H9 (cell line): Measurements from ENCODE around the gene GPR137. TPM values are rescaled to one million over a fixed set of nuclear protein-coding genes. Genes with fewer than 3 reads are reported as not detected.

Experiments
- DNase-seq: peaks from one replicate; pipeline ENCODE4 v3.0.0-alpha.2; 2017
- H2AFZ ChIP-seq: one replicate; pipeline ENCODE4 v1.6.1; 2013; ENCODE audit warnings: mild to moderate bottlenecking, low read length, control low read depth, moderate library complexity
- H2AK5ac ChIP-seq: 2 replicates; pipeline ENCODE4 v1.6.1; 2013; ENCODE audit warnings: low read length, control low read depth, mixed read lengths; ENCODE audit not compliant: insufficient read length
- H2BK120ac ChIP-seq: one replicate; pipeline ENCODE4 v1.6.1; 2013; ENCODE audit warnings: low read depth, mild to moderate bottlenecking, low read length, control low read depth, inconsistent platforms; ENCODE audit not compliant: poor library complexity, severe bottlenecking
- H2BK12ac ChIP-seq: 2 replicates; pipeline ENCODE4 v1.6.1; 2013; ENCODE audit warnings: low read length, control low read depth, mixed read lengths, low read depth; ENCODE audit not compliant: insufficient read length
- H2BK15ac ChIP-seq: 2 replicates; pipeline ENCODE4 v1.6.1; 2013; ENCODE audit warnings: low read depth, low read length, control low read depth
- H2BK20ac ChIP-seq: one replicate; pipeline ENCODE4 v1.6.1; 2013; ENCODE audit warnings: low read depth, mild to moderate bottlenecking, low read length, control low read depth, inconsistent platforms; ENCODE audit not compliant: poor library complexity, severe bottlenecking
- H2BK5ac ChIP-seq: 2 replicates; pipeline ENCODE4 v1.6.1; 2013; ENCODE audit warnings: low read length, control low read depth, mixed read lengths; ENCODE audit not compliant: insufficient read length
- H3K14ac ChIP-seq: 2 replicates; pipeline ENCODE4 v1.6.1; 2013; ENCODE audit warnings: low read length, control low read depth; ENCODE audit not compliant: insufficient read depth
- H3K18ac ChIP-seq: 2 replicates; pipeline ENCODE4 v1.6.1; 2013; ENCODE audit warnings: low read depth, mild to moderate bottlenecking, mixed read lengths, low read length, control low read depth; ENCODE audit not compliant: insufficient read length
- H3K23ac ChIP-seq: 2 replicates; pipeline ENCODE4 v1.6.1; 2013; ENCODE audit warnings: low read length, control low read depth, mixed read lengths, low read depth; ENCODE audit not compliant: insufficient read length
- H3K23me2 ChIP-seq: 2 replicates; pipeline ENCODE4 v1.6.1; 2013; ENCODE audit warnings: low read depth, mild to moderate bottlenecking, mixed read lengths, low read length, control low read depth; ENCODE audit not compliant: insufficient read length, poor library complexity, severe bottlenecking
- H3K27ac ChIP-seq: 2 replicates; pipeline ENCODE4 v1.5.1; 2013; ENCODE audit warnings: low read length, control low read depth, mixed read lengths, low read depth; ENCODE audit not compliant: insufficient read length
- H3K27me3 ChIP-seq: 2 replicates; pipeline ENCODE4 v1.6.1; 2013; ENCODE audit warnings: low read length, control low read depth, inconsistent platforms; ENCODE audit not compliant: insufficient read depth
- H3K4ac ChIP-seq: 2 replicates; pipeline ENCODE4 v1.6.1; 2013; ENCODE audit warnings: low read depth, mild to moderate bottlenecking, control low read depth, inconsistent platforms, low read length, moderate library complexity
- H3K4me1 ChIP-seq: 2 replicates; pipeline ENCODE4 v1.6.1; 2013; ENCODE audit warnings: low read length, control low read depth, inconsistent platforms; ENCODE audit not compliant: insufficient read depth
- H3K4me2 ChIP-seq: 2 replicates; pipeline ENCODE4 v1.6.1; 2013; ENCODE audit warnings: low read length, control low read depth, mixed read lengths; ENCODE audit not compliant: insufficient read length, insufficient read depth
- H3K56ac ChIP-seq: 2 replicates; pipeline ENCODE4 v1.6.1; 2013; ENCODE audit warnings: low read depth, mild to moderate bottlenecking, mixed read lengths, low read length, control low read depth; ENCODE audit not compliant: insufficient read length
- H3K79me1 ChIP-seq: 2 replicates; pipeline ENCODE4 v1.6.1; 2013; ENCODE audit warnings: low read depth, mild to moderate bottlenecking, moderate library complexity, low read length, control low read depth, inconsistent platforms; ENCODE audit not compliant: insufficient read depth, poor library complexity, severe bottlenecking
- H3K79me2 ChIP-seq: 2 replicates; pipeline ENCODE4 v1.6.1; 2013; ENCODE audit warnings: low read length, control low read depth, inconsistent platforms; ENCODE audit not compliant: insufficient read depth
- H3K9ac ChIP-seq: 2 replicates; pipeline ENCODE4 v1.6.1; 2013; ENCODE audit warnings: low read length, control low read depth, mixed read lengths; ENCODE audit not compliant: insufficient read length; ENCODE audit errors: extremely low read depth
- H3K9me3 ChIP-seq: one replicate; pipeline ENCODE4 v1.6.1; 2013; ENCODE audit warnings: low read depth, low read length, inconsistent platforms; ENCODE audit not compliant: control insufficient read depth
- H3T11ph ChIP-seq: one replicate; pipeline ENCODE4 v1.6.1; 2013; ENCODE audit warnings: mild to moderate bottlenecking, low read length, control low read depth, inconsistent platforms
- H4K20me1 ChIP-seq: one replicate; pipeline ENCODE4 v1.6.1; 2013; ENCODE audit not compliant: control insufficient read depth, insufficient read length, insufficient read depth
- H4K5ac ChIP-seq: 2 replicates; pipeline ENCODE4 v1.6.1; 2013; ENCODE audit warnings: low read depth, mild to moderate bottlenecking, mixed read lengths, low read length, control low read depth; ENCODE audit not compliant: insufficient read length
- H4K8ac ChIP-seq: replicated peaks from 2 replicates; pipeline ENCODE4 v1.6.1; 2013; ENCODE audit warnings: low read length, control low read depth, mixed read lengths, low read depth; ENCODE audit not compliant: insufficient read length
- H4K91ac ChIP-seq: 2 replicates; pipeline ENCODE4 v1.6.1; 2013; ENCODE audit warnings: low read depth, mild to moderate bottlenecking, moderate library complexity, mixed read lengths, low read length, control low read depth; ENCODE audit not compliant: insufficient read length
- H3K27ac Mint-ChIP-seq, 3 experiments: 2 replicates in 2 of 3; 3 replicates in 1 of 3; pipeline ENCODE4 v1.8.0; 2020 to 2021; ENCODE audit warnings: mixed read lengths in 3 of 3, mild to moderate bottlenecking in 1 of 3, moderate library complexity in 1 of 3
- H3K27me3 Mint-ChIP-seq: 2 replicates; pipeline ENCODE4 v1.8.0; 2021; ENCODE audit warnings: low read depth, mild to moderate bottlenecking, moderate library complexity, mixed read lengths
- H3K36me3 Mint-ChIP-seq, 3 experiments: 2 replicates in 2 of 3; 3 replicates in 1 of 3; pipeline ENCODE4 v1.8.0; 2020 to 2021; ENCODE audit warnings: low read depth in 3 of 3, mixed read lengths in 3 of 3; ENCODE audit not compliant: insufficient read depth in 1 of 3
- H3K4me1 Mint-ChIP-seq, 2 experiments: 2 replicates each; pipeline ENCODE4 v1.8.0; 2020; ENCODE audit warnings: mixed read lengths in 2 of 2
- H3K4me3 Mint-ChIP-seq, 2 experiments: 2 replicates in 1 of 2; 3 replicates in 1 of 2; pipeline ENCODE4 v1.8.0; 2020 to 2021; ENCODE audit warnings: mild to moderate bottlenecking in 2 of 2, mixed read lengths in 2 of 2, moderate library complexity in 1 of 2
- H3K9me3 Mint-ChIP-seq, 2 experiments: 2 replicates in 1 of 2; 3 replicates in 1 of 2; pipeline ENCODE4 v1.8.0; 2020; ENCODE audit warnings: mild to moderate bottlenecking in 2 of 2, mixed read lengths in 2 of 2, moderate library complexity in 1 of 2
- WGBS: extraction: QIAGEN DNeasy Blood & Tissue Kit; methylation state at CpG from one replicate; pipeline ENCODE4 v1.1.7; 2013; ENCODE audit warnings: missing lambda C conversion rate, low lambda C conversion rate, mixed read lengths; ENCODE audit not compliant: insufficient read length; ENCODE audit errors: extremely low coverage; 5-methylcytosine and 5-hydroxymethylcytosine counted together
- total RNA-seq: library from RNA; stranded (reverse); gene quantifications from 2 replicates; pipeline ENCODE4 v1.2.1, GENCODE V29; 2021
- TF ChIP-seq, protein P1 (sequence below): fragments of 200-600 bp; sonication (generic); conservative IDR thresholded peaks from 3 replicates; pipeline ENCODE4 v1.8.0; 2021; ENCODE audit warnings: antibody characterized with exemption, mild to moderate bottlenecking

GPR137 gene
- total RNA-seq, 1 experiment from 2014 or later = 39.6 TPM

GRCh38 chr11:64338716-64339115 lies 53.1 kb downstream of the GPR137 start:
- H3K27me3 ChIP-seq = no peaks in the 10 kb centered on the region
- H4K8ac ChIP-seq = no peak overlapping the region
- H4K5ac ChIP-seq = no peak overlapping the region
- H3K27me3 Mint-ChIP-seq = peaks cover 17% of the 10 kb centered on the region
- no peaks in the 10 kb centered on the region for H3K9me3 ChIP-seq
- H2BK20ac ChIP-seq = no peak overlapping the region
- H3K23me2 ChIP-seq = peaks cover 17% of the 10 kb centered on the region
- H3K27ac ChIP-seq = no peak overlapping the region
- no peak overlapping the region for H3K18ac ChIP-seq
- WGBS = no CpG with 5 or more reads among the region's 8 CpGs
- H3K4me1 Mint-ChIP-seq = peaks cover 7 to 35% of the 10 kb centered on the region in 2 experiments
- no peaks in the 10 kb centered on the region for H3K79me1 ChIP-seq
- 0 out of 5 replicates have a peak overlapping the region, but pooled peaks of 1 of the 2 experiments have one; percentile 17 for H3K4me3 Mint-ChIP-seq
- no peak overlapping the region for H3K9ac ChIP-seq
- H4K91ac ChIP-seq = no peak overlapping the region
- peaks cover 3% of the 10 kb centered on the region for H4K20me1 ChIP-seq
- no peak overlapping the region for H2AK5ac ChIP-seq
- no peak overlapping the region for H3K4me2 ChIP-seq
- no peak for DNase-seq
- H3K79me2 ChIP-seq = no peaks in the 10 kb centered on the region
- no peak overlapping the region for H2BK12ac ChIP-seq
- H3K9me3 Mint-ChIP-seq = no peaks in the 10 kb centered on the region
- no peak overlapping the region for H3K4ac ChIP-seq
- H3K27ac Mint-ChIP-seq = no peak overlapping the region
- no peak overlapping the region for H2BK15ac ChIP-seq
- TF ChIP-seq, protein P1, sequence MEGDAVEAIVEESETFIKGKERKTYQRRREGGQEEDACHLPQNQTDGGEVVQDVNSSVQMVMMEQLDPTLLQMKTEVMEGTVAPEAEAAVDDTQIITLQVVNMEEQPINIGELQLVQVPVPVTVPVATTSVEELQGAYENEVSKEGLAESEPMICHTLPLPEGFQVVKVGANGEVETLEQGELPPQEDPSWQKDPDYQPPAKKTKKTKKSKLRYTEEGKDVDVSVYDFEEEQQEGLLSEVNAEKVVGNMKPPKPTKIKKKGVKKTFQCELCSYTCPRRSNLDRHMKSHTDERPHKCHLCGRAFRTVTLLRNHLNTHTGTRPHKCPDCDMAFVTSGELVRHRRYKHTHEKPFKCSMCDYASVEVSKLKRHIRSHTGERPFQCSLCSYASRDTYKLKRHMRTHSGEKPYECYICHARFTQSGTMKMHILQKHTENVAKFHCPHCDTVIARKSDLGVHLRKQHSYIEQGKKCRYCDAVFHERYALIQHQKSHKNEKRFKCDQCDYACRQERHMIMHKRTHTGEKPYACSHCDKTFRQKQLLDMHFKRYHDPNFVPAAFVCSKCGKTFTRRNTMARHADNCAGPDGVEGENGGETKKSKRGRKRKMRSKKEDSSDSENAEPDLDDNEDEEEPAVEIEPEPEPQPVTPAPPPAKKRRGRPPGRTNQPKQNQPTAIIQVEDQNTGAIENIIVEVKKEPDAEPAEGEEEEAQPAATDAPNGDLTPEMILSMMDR = no peak
- no peak overlapping the region for H3K56ac ChIP-seq
- H2BK5ac ChIP-seq = no peak overlapping the region
- no peak overlapping the region for H2AFZ ChIP-seq
- H3K23ac ChIP-seq = no peak overlapping the region
- no peak overlapping the region for H3K14ac ChIP-seq
- no peak overlapping the region for H2BK120ac ChIP-seq
- H3T11ph ChIP-seq = no peak overlapping the region
- H3K4me1 ChIP-seq = no peaks in the 10 kb centered on the region; the same call in 1 of the 2 replicates
- no peaks in the 10 kb centered on the region for H3K36me3 Mint-ChIP-seq

Other genes starting within 250 kb of the GPR137 start
- 0.24 and 0.31 TPM in 2 replicates for gene FLRT1, start 249.9 kb upstream of the GPR137 start, total RNA-seq
- 18.3 and 21.2 TPM in 2 replicates for gene MACROD1, start 119.7 kb upstream of the GPR137 start, total RNA-seq
- gene STIP1, start 99.7 kb upstream of the GPR137 start, total RNA-seq = 331 and 338 TPM in 2 replicates
- gene FERMT3, start 79.1 kb upstream of the GPR137 start, total RNA-seq = 6.6 and 10.6 TPM in 2 replicates
- gene TRPT1, start 59.7 kb upstream of the GPR137 start, total RNA-seq = 31.5 and 33.6 TPM in 2 replicates
- 39.6 and 45.8 TPM in 2 replicates for gene NUDT22, start 59.6 kb upstream of the GPR137 start, total RNA-seq
- gene DNAJC4, start 55.3 kb upstream of the GPR137 start, total RNA-seq = 21.0 and 24.2 TPM in 2 replicates
- 57.1 and 57.7 TPM in 2 replicates for gene VEGFB, start 51.3 kb upstream of the GPR137 start, total RNA-seq
- gene FKBP2, start 44.8 kb upstream of the GPR137 start, total RNA-seq = 36.5 and 41.0 TPM in 2 replicates
- 358 and 363 TPM in 2 replicates for gene PPP1R14B, start 38.9 kb upstream of the GPR137 start, total RNA-seq
- 79.3 and 80.2 TPM in 2 replicates for gene PLCB3, start 34.3 kb upstream of the GPR137 start, total RNA-seq
- 23.3 and 25.0 TPM in 2 replicates for gene BAD, start 1.2 kb upstream of the GPR137 start, total RNA-seq
- 0.28 and 0.31 TPM in 2 replicates for gene KCNK4, start 5.5 kb downstream of the GPR137 start, total RNA-seq
- gene CATSPERZ, start 14.5 kb downstream of the GPR137 start, total RNA-seq = 0.92 and 1.3 TPM in 2 replicates
- 42.3 and 44.0 TPM in 2 replicates for gene ESRRA, start 19.7 kb downstream of the GPR137 start, total RNA-seq
- 315 and 341 TPM in 2 replicates for gene TRMT112, start 31.7 kb downstream of the GPR137 start, total RNA-seq
- gene PRDX5, start 32.3 kb downstream of the GPR137 start, total RNA-seq = 225 and 228 TPM in 2 replicates
- gene CCDC88B, start 54.4 kb downstream of the GPR137 start, total RNA-seq = 11.2 and 12.2 TPM in 2 replicates
- gene RPS6KA4, start 73.3 kb downstream of the GPR137 start, total RNA-seq = 10.8 and 11.1 TPM in 2 replicates